Stimulated activated naive B cell treated with anti-CD40 and anti-IgM and Interleukin-4, amounts not matched to agents 10 μg/mL and 1 μg/mL and 100 μg/mL, for 72 hours (primary cell): ENCODE results near the gene GRK4.
"Not testable (repeated sequence)": the region's sequence is repeated elsewhere in the genome, so short reads cannot be mapped to it uniquely, and the experiment has no call there.

Source experiments
- ATAC-seq, 2 donors: fragments of 150-1000 bp; cut with Tn5 transposase; replicated peaks; 2 replicates each; pipeline ENCODE4 v1.10.0; 2021; ENCODE audit warnings: moderate library complexity in 1 of 2
- DNase-seq: peaks from one replicate; pipeline ENCODE4 v3.0.0; 2021
- H3K27ac Mint-ChIP-seq: one replicate; pipeline ENCODE4 v1.8.0; 2022; ENCODE audit warnings: mild to moderate bottlenecking, mixed read lengths
- H3K27me3 Mint-ChIP-seq, 2 donors: one replicate each; pipeline ENCODE4 v1.8.0; 2022; ENCODE audit warnings: mixed read lengths in 2 of 2
- H3K36me3 Mint-ChIP-seq, 2 donors: one replicate each; pipeline ENCODE4 v1.8.0; 2022; ENCODE audit warnings: mixed read lengths in 2 of 2, mild to moderate bottlenecking in 1 of 2
- H3K4me1 Mint-ChIP-seq, 2 donors: one replicate each; pipeline ENCODE4 v1.8.0; 2022; ENCODE audit warnings: mixed read lengths in 2 of 2, mild to moderate bottlenecking in 1 of 2
- H3K4me3 Mint-ChIP-seq, 2 donors: one replicate each; pipeline ENCODE4 v1.8.0; 2022; ENCODE audit warnings: mild to moderate bottlenecking in 2 of 2, mixed read lengths in 2 of 2, moderate library complexity in 1 of 2
- H3K9me3 Mint-ChIP-seq, 2 donors: one replicate each; pipeline ENCODE4 v1.8.0; 2022; ENCODE audit warnings: mixed read lengths in 2 of 2, mild to moderate bottlenecking in 1 of 2

GRK4 gene

DNA sequence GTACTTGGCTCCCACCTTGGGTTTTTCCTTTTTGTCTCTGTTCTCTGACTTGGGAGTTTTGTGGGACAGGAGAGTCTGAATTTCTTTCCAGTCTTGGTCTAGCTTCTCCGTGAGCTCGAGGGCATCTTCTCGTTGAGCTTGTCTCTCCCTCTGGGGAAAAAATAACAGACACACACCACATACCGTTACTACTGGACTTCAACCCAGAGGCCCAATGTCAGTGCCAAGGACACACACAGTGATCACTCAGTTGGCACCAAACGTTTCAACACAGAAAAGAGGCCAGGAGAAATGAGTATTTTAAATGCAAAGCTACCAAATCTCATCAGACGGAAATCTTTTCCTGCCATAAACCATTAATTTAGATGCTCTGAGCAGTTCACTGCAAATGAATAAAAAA lies 9.9 kb upstream of the GRK4 start:
- H3K4me3 Mint-ChIP-seq = no peak overlapping the region
- no peak for ATAC-seq
- H3K27me3 Mint-ChIP-seq = no peaks in the 10 kb centered on the region
- peaks cover 62 to 80% of the 10 kb centered on the region in 2 donors for H3K36me3 Mint-ChIP-seq
- H3K4me1 Mint-ChIP-seq = peaks cover 26 to 32% of the 10 kb centered on the region in 2 donors
- H3K27ac Mint-ChIP-seq = peak overlapping the region; percentile 94
- no peak for DNase-seq
- H3K9me3 Mint-ChIP-seq = no peaks in the 10 kb centered on the region

- peak overlapping the region; percentile 19 to 46 for H3K4me3 Mint-ChIP-seq
- DNase-seq (peak; percentile 61), ATAC-seq (peak; percentile 77 to 88)
- H3K9me3 Mint-ChIP-seq = no peaks in the 10 kb centered on the region
- H3K36me3 Mint-ChIP-seq = peaks cover 55 to 74% of the 10 kb centered on the region in 2 donors
- H3K4me1 Mint-ChIP-seq = peaks cover 29 to 39% of the 10 kb centered on the region in 2 donors
- peak overlapping the region; percentile 94 for H3K27ac Mint-ChIP-seq
- no peaks in the 10 kb centered on the region for H3K27me3 Mint-ChIP-seq
Measured at GRCh38 chr4:2954358-2955185, 8.8 kb upstream of the GRK4 start.

DNA sequence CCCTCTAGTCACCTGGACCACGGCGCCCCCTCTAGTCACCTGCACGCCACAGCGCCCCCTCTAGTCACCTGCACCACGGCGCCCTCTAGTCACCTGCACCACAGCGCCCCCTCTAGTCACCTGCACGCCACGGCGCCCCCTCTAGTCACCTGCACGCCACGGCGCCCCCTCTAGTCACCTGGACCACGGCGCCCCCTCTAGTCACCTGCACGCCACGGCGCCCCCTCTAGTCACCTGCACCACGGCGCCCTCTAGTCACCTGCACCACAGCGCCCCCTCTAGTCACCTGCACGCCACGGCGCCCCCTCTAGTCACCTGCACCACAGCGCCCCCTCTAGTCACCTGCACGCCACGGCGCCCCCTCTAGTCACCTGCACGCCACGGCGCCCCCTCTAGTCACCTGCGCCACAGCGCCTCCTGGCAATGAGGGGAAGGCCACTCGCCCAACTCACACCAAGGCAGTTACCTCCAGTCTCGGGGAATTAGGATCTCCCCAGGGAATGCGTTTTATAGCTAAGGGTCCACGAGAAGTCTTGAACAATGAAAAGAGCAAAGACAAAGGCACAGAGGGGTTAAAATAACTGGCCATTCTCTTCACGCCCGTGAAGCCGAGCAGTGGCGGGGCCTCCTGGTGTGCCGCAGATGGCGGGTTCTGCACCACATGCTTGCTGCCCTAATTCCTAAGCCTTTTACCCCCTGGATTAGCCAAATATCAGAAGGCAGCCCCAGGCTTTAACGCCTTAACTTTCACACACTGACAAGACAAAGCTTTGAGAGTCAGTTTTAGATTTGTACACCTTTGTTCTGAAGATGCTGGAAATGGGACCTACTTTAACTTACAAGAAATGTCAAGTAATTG lies 8.0 kb upstream of the GRK4 start:
- Mint-ChIP-seq H3K36me3 (peaks cover 47 to 72% of the 10 kb centered on the region in 2 donors), H3K27ac (peak overlapping the region; percentile 71), H3K4me3 (peak overlapping the region in 1 of 2 donors; percentile 6), H3K4me1 (peaks cover 27 to 47% of the 10 kb centered on the region in 2 donors)
- not testable (repeated sequence) for H3K9me3 Mint-ChIP-seq, DNase-seq, H3K27me3 Mint-ChIP-seq, ATAC-seq

DNA sequence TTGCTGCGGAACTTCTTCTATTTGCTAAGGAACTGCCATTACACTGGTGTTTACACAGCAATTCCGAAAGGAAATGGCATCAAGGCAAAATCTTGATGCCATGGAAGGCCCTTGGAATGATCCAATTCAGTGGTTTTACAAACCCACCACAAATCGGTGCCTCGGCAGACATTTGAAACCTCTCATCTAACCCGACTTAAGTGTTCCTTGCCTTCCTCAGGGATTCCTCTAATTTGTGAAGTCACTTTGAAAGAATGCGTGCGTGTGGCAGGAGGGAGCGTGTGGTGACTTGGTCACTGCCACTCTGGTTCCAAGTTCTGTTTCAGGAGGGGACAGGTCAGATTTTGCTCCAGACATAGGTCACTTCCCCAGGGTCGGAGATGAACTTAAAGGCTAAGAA lies 4.9 kb upstream of the GRK4 start:
- no peaks in the 10 kb centered on the region for H3K9me3 Mint-ChIP-seq
- no peaks in the 10 kb centered on the region for H3K27me3 Mint-ChIP-seq
- no peak for DNase-seq
- peaks cover 35 to 63% of the 10 kb centered on the region in 2 donors for H3K36me3 Mint-ChIP-seq
- no peak overlapping the region for H3K4me3 Mint-ChIP-seq
- no peak for ATAC-seq
- H3K27ac Mint-ChIP-seq = peak overlapping the region; percentile 14
- H3K4me1 Mint-ChIP-seq = peaks cover 37 to 60% of the 10 kb centered on the region in 2 donors

DNA sequence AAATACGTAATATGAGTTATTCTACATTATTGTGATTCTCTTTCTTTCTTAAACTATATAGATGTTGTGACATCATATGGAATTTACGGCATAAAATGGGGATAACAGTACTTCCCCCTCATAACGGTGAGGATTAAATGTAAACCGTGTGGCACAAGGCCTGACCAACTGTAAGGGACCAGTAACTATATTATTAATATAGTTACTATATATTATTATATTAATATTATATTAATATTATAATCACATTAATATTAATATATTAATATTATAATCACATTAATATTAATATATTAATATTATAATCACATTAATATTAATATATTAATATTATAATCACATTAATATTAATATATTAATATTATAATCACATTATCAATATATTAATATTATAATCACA lies 2.9 kb upstream of the GRK4 start:
- not testable (repeated sequence) for H3K4me3 Mint-ChIP-seq, H3K9me3 Mint-ChIP-seq, ATAC-seq, H3K27ac Mint-ChIP-seq, DNase-seq, H3K27me3 Mint-ChIP-seq
- peaks cover 35 to 62% of the 10 kb centered on the region in 2 donors for H3K4me1 Mint-ChIP-seq
- peaks cover 20 to 45% of the 10 kb centered on the region in 2 donors for H3K36me3 Mint-ChIP-seq

- Mint-ChIP-seq H3K27me3 (no peaks in the 10 kb centered on the region), H3K4me3 (peak overlapping the region; percentile 93 to 94), H3K9me3 (no peaks in the 10 kb centered on the region), H3K36me3 (peaks cover 14 to 37% of the 10 kb centered on the region in 2 donors), H3K27ac (no peak overlapping the region), H3K4me1 (peaks cover 35 to 60% of the 10 kb centered on the region in 2 donors)
- no peak for DNase-seq
- no peak for ATAC-seq
Measured at GRCh38 chr4:2961421-2961810, 2.0 kb upstream of the GRK4 start.

- peak overlapping the region; percentile 76 for H3K27ac Mint-ChIP-seq
- H3K4me3 Mint-ChIP-seq = peak overlapping the region; percentile 93 to 94
- peaks cover 32 to 60% of the 10 kb centered on the region in 2 donors for H3K4me1 Mint-ChIP-seq
- ATAC-seq (peak in 1 of 2 donors; percentile 18), DNase-seq (no peak)
- no peaks in the 10 kb centered on the region for H3K9me3 Mint-ChIP-seq
- no peaks in the 10 kb centered on the region for H3K27me3 Mint-ChIP-seq
- H3K36me3 Mint-ChIP-seq = peaks cover 12 to 34% of the 10 kb centered on the region in 2 donors
Measured at GRCh38 chr4:2961811-2962441, 1.4 kb upstream of the GRK4 start.

GRCh38 chr4:2962614-2963174 lies 677 bp upstream of the GRK4 start:
- DNase-seq = no peak
- no peaks in the 10 kb centered on the region for H3K27me3 Mint-ChIP-seq
- no peaks in the 10 kb centered on the region for H3K9me3 Mint-ChIP-seq
- H3K4me3 Mint-ChIP-seq = peak overlapping the region; percentile 93 to 94
- peak; percentile 45 to 52 for ATAC-seq
- peaks cover 9 to 29% of the 10 kb centered on the region in 2 donors for H3K36me3 Mint-ChIP-seq
- H3K27ac Mint-ChIP-seq = peak overlapping the region; percentile 97
- peaks cover 29 to 56% of the 10 kb centered on the region in 2 donors for H3K4me1 Mint-ChIP-seq

DNA sequence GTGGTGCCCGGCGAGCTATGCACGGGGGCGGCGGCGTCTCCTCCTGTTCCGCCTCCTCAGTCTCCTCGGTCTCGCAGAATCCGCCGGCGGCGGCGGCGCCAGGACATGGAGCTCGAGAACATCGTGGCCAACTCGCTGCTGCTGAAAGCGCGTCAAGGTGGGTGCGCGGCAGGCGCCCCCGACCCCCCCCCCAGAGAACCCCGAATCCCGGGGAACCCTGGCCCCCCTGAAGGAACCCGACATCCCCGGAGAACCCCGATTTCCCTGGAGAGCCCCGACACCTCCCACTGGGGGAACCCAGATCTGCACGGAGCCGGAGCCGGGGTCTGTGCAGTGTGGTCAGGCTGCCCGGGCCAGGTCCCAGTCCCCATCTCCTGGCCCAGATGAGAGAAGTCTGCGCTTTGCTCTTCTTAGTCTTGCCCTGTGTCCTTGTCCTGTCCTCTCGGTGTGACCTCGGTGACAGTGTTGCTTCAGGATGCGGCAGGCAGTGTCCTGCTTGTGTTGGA lies 648 bp downstream of the GRK4 start:
- H3K4me1 Mint-ChIP-seq = peaks cover 18 to 43% of the 10 kb centered on the region in 2 donors
- H3K4me3 Mint-ChIP-seq = peak overlapping the region; percentile 93 to 94
- H3K36me3 Mint-ChIP-seq = peaks cover 3 to 18% of the 10 kb centered on the region in 2 donors
- H3K27ac Mint-ChIP-seq = peak overlapping the region; percentile 76
- H3K27me3 Mint-ChIP-seq = no peaks in the 10 kb centered on the region
- ATAC-seq (peak; percentile 25 to 38), DNase-seq (no peak)
- no peaks in the 10 kb centered on the region for H3K9me3 Mint-ChIP-seq

DNA sequence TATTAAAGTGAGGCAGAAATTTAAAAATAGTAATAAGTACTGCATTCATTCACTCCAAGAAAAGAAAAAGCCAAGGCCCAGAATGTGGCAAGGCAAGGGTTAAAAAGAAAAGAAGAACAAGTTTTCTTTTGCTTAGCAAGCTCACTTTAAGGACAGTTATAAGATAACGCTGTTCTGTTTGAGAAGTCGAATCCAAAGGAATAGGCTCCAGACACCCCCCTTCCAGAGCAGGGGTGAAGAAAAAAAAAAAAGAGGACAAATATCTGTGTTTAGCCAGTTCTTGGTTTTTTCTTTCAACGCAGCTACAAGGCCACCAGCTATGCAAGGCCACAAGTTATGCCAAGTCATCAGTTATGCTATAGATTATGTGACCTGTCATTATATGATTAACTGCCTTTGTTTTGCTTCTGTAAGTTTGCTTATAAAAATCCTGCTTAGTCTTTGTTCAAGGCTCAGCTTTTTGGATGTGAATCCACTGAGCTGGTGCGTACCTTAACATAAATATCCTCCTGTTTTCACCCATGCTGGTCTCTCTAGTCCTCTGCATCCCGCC lies 1.4 kb downstream of the GRK4 start:
- Mint-ChIP-seq H3K9me3 (no peaks in the 10 kb centered on the region), H3K27ac (peak overlapping the region; percentile 76), H3K4me1 (peaks cover 15 to 35% of the 10 kb centered on the region in 2 donors), H3K4me3 (peak overlapping the region; percentile 93 to 94), H3K27me3 (no peaks in the 10 kb centered on the region), H3K36me3 (peaks cover 3 to 15% of the 10 kb centered on the region in 2 donors)
- no peak for DNase-seq
- ATAC-seq = no peak

DNA sequence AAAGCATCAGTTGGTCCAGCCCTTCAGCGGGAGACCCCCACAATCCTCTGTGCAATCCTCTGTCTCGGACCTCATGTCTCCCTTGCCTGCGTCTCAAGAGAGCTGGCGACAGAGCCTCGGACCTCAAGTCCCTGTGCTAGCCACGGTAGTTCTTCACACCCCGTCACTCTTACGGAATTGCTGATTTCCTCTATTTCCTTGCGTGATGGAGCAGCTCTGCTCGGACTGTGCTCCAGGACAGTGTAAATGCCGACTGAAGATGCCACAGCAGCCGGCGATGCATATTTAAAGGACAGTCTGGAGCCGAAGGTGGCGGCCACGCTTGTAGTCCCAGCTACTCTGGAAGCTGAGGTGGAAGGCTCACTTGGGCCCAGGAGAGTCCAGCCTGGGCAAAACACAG lies 1.9 kb downstream of the GRK4 start:
- no peak for DNase-seq
- ATAC-seq = no peak
- H3K36me3 Mint-ChIP-seq = peaks cover 3 to 11% of the 10 kb centered on the region in 2 donors
- no peak overlapping the region for H3K27ac Mint-ChIP-seq
- peaks cover 15 to 31% of the 10 kb centered on the region in 2 donors for H3K4me1 Mint-ChIP-seq
- peak overlapping the region; percentile 48 for H3K4me3 Mint-ChIP-seq
- no peaks in the 10 kb centered on the region for H3K9me3 Mint-ChIP-seq
- H3K27me3 Mint-ChIP-seq = no peaks in the 10 kb centered on the region

- DNase-seq (no peak), ATAC-seq (no peak)
- Mint-ChIP-seq H3K27me3 (no peaks in the 10 kb centered on the region), H3K4me3 (no peak overlapping the region), H3K9me3 (no peaks in the 10 kb centered on the region), H3K4me1 (peaks cover 4 to 16% of the 10 kb centered on the region in 2 donors), H3K36me3 (no peaks in the 10 kb centered on the region), H3K27ac (no peak overlapping the region)
Measured at GRCh38 chr4:2968381-2968780, 5.0 kb downstream of the GRK4 start.

GRCh38 chr4:2971275-2971674 lies 7.9 kb downstream of the GRK4 start:
- ATAC-seq (no peak), DNase-seq (no peak)
- Mint-ChIP-seq H3K9me3 (no peaks in the 10 kb centered on the region), H3K27ac (no peak overlapping the region), H3K27me3 (no peaks in the 10 kb centered on the region), H3K4me1 (no peaks in the 10 kb centered on the region), H3K36me3 (no peaks in the 10 kb centered on the region), H3K4me3 (no peak overlapping the region)
